HG02678 (cell line): ENCODE results near the gene ADIG.

Source experiments
- ATAC-seq: cut with Tn5 transposase; IDR thresholded peaks from one replicate; pipeline ENCODE4 v1.9.1; 2021; ENCODE audit warnings: mild to moderate bottlenecking, moderate library complexity; ENCODE audit not compliant: unreplicated experiment

ADIG gene

DNA sequence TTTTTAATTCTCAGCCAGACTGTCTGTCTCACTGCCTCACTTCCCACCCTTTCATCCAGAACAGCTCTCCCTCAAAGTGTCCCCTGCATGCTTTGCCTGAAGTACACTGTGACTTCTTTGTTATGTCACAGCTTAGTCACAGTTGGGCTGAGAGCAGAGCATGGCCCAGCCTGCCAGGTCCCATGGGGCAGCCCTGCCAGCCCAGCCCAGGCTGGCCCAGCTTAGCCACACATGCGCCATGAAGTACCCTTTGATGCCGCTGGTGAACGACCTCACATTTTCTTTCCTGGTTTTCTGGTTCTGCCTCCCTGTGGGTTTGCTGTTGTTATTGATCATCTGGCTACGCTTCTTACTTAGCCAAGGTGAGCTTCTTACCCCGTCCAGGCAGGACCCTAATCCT is at the start of gene ADIG:
ADIG (plus strand) TSS at position 185 of the 400 bp plus-strand sequence; CDS start at position 239, 54 bp downstream.
- ATAC-seq: no peak

DNA sequence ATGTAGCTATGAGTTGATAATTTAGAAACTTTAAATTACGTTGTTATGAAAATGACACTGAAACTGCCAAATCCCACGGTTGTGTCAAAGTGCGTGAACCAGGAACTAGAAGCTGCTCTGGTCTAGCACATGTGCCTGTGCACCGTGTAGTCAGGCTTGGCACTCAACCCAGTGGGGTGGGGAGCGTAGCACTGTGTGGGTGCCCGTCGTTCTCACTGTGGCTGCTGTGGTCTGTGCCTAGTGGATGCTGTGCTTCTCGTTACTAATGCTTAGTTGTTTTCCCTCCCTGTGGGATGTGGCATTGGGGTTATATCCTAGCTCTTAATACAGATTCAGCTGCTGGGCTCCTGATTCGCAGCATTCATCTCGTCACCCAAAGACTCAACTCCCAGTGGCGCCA is 46.2 kb upstream of the ADIG start:
- ATAC-seq: no peak

- no peak for ATAC-seq
These were observed 44.7 kb upstream of the ADIG start for GRCh38 chr20:38536310-38536709.

DNA sequence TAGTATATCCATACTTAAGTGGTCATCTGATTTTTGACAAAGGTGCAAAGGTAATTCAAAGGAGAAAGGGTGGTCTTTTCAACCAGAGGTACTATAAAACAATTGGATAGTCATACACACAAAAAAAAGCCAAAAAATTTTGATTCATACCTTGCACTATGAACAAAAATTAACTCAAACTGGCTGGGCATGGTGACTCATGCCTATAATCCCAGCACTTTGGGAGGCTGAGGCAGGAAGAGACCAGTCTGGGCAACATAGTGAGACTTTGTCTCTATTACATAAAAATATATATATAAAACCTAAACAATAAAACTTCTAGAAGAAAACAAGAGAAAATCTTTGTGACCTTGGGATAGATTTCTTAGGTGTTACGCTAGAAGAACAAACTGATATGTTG is 43.8 kb upstream of the ADIG start:
- ATAC-seq: no peak

- ATAC-seq: no peak
These were observed 42.2 kb upstream of the ADIG start for GRCh38 chr20:38538789-38539188.

- ATAC-seq: no peak
These were observed 37.7 kb upstream of the ADIG start for GRCh38 chr20:38543014-38543906.

GRCh38 chr20:38545771-38546170 is 35.2 kb upstream of the ADIG start:
- no peak for ATAC-seq

GRCh38 chr20:38547288-38548085 is 33.5 kb upstream of the ADIG start:
- no peak for ATAC-seq

DNA sequence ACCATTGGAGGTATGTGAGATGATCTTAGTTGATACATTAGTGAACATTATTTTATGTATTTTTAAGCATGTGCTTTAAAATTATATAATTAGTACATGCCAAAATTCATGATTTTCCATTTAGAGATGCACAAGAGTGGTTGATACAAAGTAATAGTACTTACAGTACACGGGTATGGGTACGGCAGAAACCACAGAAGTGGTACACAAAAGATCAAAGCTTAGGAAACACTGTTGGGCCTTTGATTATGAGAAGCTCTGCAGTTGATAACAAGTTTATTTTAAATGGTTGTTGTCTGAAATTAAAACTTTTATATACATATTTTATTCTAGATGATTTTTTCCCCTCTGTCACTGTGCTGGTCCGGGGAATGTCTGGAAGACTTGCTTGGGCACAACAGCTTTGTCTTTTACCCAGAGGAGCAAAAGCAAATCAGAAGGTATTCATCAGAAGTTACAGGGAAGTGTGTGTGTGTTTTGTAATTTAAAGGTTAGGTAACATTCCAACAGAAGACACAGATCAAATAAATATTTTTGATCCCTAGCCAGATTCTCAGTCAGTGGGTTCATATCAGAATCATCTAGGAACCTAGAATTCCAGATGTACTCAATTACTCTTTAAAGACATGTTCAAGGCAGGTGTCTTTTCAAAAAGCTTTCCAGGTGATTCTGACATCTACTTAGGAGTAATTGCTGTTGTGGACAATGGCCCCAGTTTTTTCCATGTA is 32.5 kb upstream of the ADIG start:
- no peak for ATAC-seq

GRCh38 chr20:38550274-38550673 is 30.7 kb upstream of the ADIG start:
- ATAC-seq: no peak

GRCh38 chr20:38551056-38551626 is 29.9 kb upstream of the ADIG start:
- no peak for ATAC-seq

- ATAC-seq: no peak
These were observed 26.0 kb upstream of the ADIG start for GRCh38 chr20:38554986-38555385.

GRCh38 chr20:38555395-38555794 is 25.6 kb upstream of the ADIG start:
- no peak for ATAC-seq

DNA sequence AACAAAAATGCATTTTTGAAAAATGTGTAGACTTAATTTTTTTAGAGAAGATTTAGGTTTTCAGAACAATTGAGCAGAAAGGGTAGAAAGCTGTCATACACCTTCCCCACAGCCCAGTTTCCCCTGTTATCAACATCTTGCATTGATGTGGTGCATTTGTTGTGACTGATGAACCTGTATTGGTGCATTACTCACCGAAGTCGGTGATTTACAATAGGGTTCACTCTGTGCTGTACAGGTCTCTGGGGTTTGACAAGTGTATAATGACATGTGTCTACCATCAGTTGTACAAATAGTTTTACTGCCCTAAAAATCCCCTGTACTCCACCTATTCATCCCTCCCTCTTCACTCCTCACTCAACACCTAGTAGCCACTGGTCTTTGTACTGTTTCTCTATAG is 23.8 kb upstream of the ADIG start:
- ATAC-seq: no peak

DNA sequence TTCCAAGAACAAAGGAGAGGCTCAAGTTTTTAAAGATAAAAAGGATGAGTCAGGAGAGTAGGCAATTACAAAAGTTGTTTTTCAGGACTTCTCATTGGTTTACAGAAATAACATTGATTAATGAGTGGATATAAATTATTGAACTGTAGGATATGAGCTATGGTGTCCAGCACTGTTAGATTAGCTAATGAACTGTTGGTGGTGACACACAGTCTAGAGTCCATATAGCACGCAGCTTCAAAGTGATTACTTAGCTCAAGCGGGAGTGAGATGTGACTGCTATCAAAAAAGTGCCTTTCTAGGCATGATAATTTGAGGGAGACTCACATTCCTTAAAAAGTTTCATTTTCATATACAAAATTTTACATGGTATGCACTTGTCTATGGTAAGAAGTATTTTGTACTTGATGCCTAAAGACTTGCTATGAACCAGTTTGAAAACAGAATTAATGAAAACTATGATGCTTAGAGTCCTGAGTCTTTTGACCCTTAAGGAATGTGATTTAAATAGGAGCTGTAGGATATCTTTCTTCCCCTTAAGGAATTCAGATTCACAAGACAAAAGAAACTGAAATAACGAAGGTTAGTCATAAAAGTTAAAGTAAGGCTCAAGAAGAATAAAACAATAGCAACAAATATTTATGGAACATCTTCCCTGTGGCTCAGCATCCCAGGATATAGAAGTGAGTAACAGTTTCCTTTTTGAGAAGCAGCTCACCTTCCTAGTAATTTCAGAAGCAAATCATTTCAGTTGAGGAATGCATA is 22.2 kb upstream of the ADIG start:
- no peak for ATAC-seq

DNA sequence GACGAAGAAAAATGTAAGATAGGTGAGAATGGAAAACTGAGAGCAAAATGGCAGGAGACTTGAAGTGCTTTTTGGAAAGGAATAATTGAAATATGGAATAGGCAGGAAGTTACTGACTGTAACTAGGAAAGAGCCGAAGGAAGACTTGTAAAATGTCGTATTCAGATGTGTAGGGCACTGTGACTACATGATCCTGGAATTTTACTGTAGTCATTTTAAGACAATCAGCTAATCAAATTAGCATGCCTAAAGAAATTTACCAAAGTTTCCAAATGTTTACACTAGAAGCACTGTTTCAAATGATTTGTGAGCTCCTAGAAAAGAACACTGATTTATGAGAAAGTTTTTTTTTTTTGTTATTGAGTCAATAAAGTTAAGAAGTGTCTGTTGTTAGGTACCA is 21.2 kb upstream of the ADIG start:
- ATAC-seq: no peak

GRCh38 chr20:38563802-38564431 is 17.1 kb upstream of the ADIG start:
- ATAC-seq: no peak

DNA sequence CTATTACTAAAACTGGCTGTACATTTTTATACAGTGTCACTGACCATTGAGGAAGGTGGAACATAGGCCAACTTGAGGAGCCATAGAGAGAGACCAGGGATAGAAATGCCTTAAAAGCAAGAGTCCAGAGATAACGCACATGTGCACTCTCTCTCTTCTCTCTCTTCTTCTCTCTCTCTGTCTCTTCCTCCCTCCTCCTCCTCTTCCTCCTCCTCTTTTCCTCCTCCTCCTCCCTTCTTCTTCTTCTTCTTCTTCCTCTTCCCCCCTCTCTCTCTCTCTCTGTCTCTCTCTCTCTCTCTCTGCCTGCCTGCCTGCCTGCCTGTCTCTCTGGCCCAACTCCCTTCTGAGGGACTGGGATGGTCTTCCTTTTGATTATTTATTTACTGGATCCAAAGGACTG is 16.3 kb upstream of the ADIG start:
- no peak for ATAC-seq

DNA sequence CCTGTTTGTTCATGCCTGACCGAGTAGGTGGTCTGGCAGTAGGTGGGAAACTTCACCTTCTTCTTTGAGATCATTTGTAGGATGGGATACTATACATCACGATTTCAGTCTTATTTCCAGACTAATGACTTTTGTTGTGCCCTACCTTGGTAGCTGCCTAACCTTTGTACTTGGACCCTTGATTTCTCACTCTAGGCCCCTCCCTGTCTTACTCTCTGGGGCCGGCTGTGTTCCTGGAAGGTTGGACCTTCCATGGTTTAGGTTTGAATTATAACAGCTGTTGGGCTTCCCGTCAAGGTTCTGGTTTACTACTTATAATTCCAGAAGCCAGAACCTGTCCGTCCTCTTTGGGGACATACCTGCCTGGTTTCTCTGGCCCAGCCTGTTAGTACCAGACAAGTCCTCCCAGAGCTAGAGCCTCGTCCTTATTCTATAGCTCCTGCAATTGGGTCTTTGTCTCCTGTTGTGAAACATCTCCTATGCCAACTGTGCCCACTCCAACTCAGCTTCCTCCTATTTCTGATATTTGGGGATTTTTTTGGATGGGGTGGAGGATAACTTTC is 14.9 kb upstream of the ADIG start:
- no peak for ATAC-seq
